Measurements from ENCODE around the gene POLR2A. TPM values are rescaled to one million over a fixed set of nuclear protein-coding genes. Genes with fewer than 3 reads are reported as not detected.
A peak's percentile ranks its signal among the peaks of the same experiment; 100 is the strongest.

The POLR2A gene
- total and polyA plus RNA-seq, 2 of the 13 experiments (the other 11 are each of a cell fraction or from before 2014, with no cell fraction given): 17.8 to 18.3 TPM

DNA sequence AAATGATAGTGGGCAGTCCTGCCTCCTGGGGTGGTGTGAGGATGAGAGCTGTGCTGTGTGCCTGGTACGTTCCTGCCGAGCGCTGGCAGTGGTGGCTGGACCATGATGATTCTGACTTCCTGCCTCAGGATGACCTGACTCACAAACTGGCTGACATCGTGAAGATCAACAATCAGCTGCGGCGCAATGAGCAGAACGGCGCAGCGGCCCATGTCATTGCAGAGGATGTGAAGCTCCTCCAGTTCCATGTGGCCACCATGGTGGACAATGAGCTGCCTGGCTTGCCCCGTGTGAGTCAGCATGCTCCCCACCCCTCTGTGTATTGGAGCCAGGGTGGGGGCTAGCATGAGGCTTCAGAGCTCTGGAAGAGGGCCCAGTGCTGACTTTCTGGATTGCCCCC is 13.1 kb downstream of the POLR2A start:
- FAIRE-seq: no peak
- H3K79me2 ChIP-seq (ENCODE audit: insufficient read depth, low read length): peaks cover 34% of the 10 kb centered on the region

DNA sequence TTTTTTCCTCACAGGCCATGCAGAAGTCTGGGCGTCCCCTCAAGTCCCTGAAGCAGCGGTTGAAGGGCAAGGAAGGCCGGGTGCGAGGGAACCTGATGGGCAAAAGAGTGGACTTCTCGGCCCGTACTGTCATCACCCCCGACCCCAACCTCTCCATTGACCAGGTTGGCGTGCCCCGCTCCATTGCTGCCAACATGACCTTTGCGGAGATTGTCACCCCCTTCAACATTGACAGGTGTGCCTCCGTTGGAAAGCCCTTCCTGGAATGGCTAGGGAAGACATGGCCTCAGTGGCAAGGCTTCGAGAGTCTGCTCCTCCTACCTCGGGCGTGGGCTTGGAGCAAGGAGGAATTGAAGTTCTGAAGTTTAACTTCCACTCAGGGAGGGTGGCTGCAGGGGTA is 13.5 kb downstream of the POLR2A start:
- BruUV-seq (replicated peaks): no TSS peak
- no peak for FAIRE-seq

More for the DNA sequence above, 13.1 kb downstream of the POLR2A start:
- peaks cover 53 to 72% of the 10 kb centered on the region in 2 experiments for H3K36me3 ChIP-seq (replicated peaks in 1 of 2; ENCODE audit: control insufficient read depth in 1 of 2, insufficient read depth in 2 of 2, low read length in 2 of 2)
- ATAC-seq (no peak), DNase-seq (ENCODE audit: low spot score) (no peak)
- BruUV-seq (replicated peaks): no TSS peak
- intact Hi-C loops (cut with micrococcal nuclease; ENCODE audit: unreplicated experiment) (no loop called here), in situ Hi-C loops (cut with HindIII; ENCODE audit: extremely low pct_ligation_motif_present, low pct_unique_long_range_greater_than_20kb) (no loop called here)
- H4K20me1 ChIP-seq (ENCODE audit: insufficient read depth, low read length): peaks cover 26% of the 10 kb centered on the region; the same call in 1 of the 2 replicates
- no peak overlapping the region for H2AFZ ChIP-seq (ENCODE audit: low read length)
- no peak overlapping the region for H3K27ac ChIP-seq (ENCODE audit: extremely low read length, insufficient read depth, low read length)
- H3K27me3 ChIP-seq (ENCODE audit: control insufficient read depth in 1 of 2, insufficient read depth in 2 of 2, low read length in 2 of 2): no peaks in the 10 kb centered on the region
- ChIA-PET POLR2A (interaction anchor here (0.6 kb wide), 1 partner anchor 93 kb away, joined by 4 read pairs; the partner anchor contains the start of gene TMEM256), CTCF (ENCODE audit: low intra/inter-chr PET ratio, low total read pairs) (no interaction called here)
- H3K9me3 ChIP-seq (ENCODE audit: low read length): no peaks in the 10 kb centered on the region
- TF ChIP-seq NAIF1 (CRISPR knock-in tag; IDR thresholded peaks at IDR 0.05; ENCODE audit: borderline replicate concordance) (no peak), ZSCAN12 (CRISPR knock-in tag; IDR thresholded peaks at IDR 0.05) (no peak), AGO2 (optimal IDR thresholded peaks at IDR 0.05; ENCODE audit: low read depth, low read length) (peak; percentile 70), RCOR2 (CRISPR knock-in tag; IDR thresholded peaks at IDR 0.05) (no peak), KLF12 (CRISPR knock-in tag; IDR thresholded peaks at IDR 0.05; ENCODE audit: borderline replicate concordance) (no peak)
- H3K4me2 ChIP-seq (ENCODE audit: low read depth, low read length): no peak overlapping the region
- no peak overlapping the region for H3K9ac ChIP-seq (ENCODE audit: insufficient read depth, low read depth, low read length)
- no peak overlapping the region for H3K4me3 ChIP-seq (replicated peaks in 1 of 3; ENCODE audit: insufficient read depth in 1 of 3, low read depth in 2 of 3, low read length in 3 of 3)
- peaks cover 7% of the 10 kb centered on the region; the same call in 1 of the 2 replicates for H3K4me1 ChIP-seq (ENCODE audit: insufficient read depth, low read length)
- 98% methylated on average over 7 of the region's 10 CpGs for WGBS (ENCODE audit: low lambda C conversion rate)

More for the DNA sequence above, 13.5 kb downstream of the POLR2A start:
- ChIA-PET CTCF (ENCODE audit: low intra/inter-chr PET ratio, low total read pairs) (no interaction called here), POLR2A (no interaction called here)
- ATAC-seq (no peak), DNase-seq (ENCODE audit: low spot score) (no peak)
- no peaks in the 10 kb centered on the region for H3K9me3 ChIP-seq (ENCODE audit: low read length)
- H3K4me3 ChIP-seq (replicated peaks in 1 of 3; ENCODE audit: insufficient read depth in 1 of 3, low read depth in 2 of 3, low read length in 3 of 3): no peak overlapping the region
- H3K4me1 ChIP-seq (ENCODE audit: insufficient read depth, low read length): peaks cover 6% of the 10 kb centered on the region; the same call in 1 of the 2 replicates
- peaks cover 58 to 75% of the 10 kb centered on the region in 2 experiments for H3K36me3 ChIP-seq (replicated peaks in 1 of 2; ENCODE audit: control insufficient read depth in 1 of 2, insufficient read depth in 2 of 2, low read length in 2 of 2)
- H3K79me2 ChIP-seq (ENCODE audit: insufficient read depth, low read length): peaks cover 32% of the 10 kb centered on the region
- in situ Hi-C loops (cut with HindIII; ENCODE audit: extremely low pct_ligation_motif_present, low pct_unique_long_range_greater_than_20kb) (no loop called here), intact Hi-C loops (cut with micrococcal nuclease; ENCODE audit: unreplicated experiment) (no loop called here)
- no peak overlapping the region for H3K4me2 ChIP-seq (ENCODE audit: low read depth, low read length)
- TF ChIP-seq RBFOX2 (IDR thresholded peaks at IDR 0.05; ENCODE audit: low read depth, low read length): no peak
- TF ChIP-seq AGO2 (optimal IDR thresholded peaks at IDR 0.05; ENCODE audit: low read depth, low read length): peak; percentile 16
- H3K27me3 ChIP-seq (ENCODE audit: control insufficient read depth in 1 of 2, insufficient read depth in 2 of 2, low read length in 2 of 2): no peaks in the 10 kb centered on the region
- 97% methylated on average over 4 of the region's 14 CpGs for WGBS (ENCODE audit: low lambda C conversion rate)
- H3K9ac ChIP-seq (ENCODE audit: insufficient read depth, low read depth, low read length): no peak overlapping the region
- no peak overlapping the region for H3K27ac ChIP-seq (ENCODE audit: extremely low read length, insufficient read depth, low read length)
- H2AFZ ChIP-seq (ENCODE audit: low read length): no peak overlapping the region
- H4K20me1 ChIP-seq (ENCODE audit: insufficient read depth, low read length): peaks cover 24% of the 10 kb centered on the region; the same call in 1 of the 2 replicates

Data from HepG2 (cell line).